GOT3 (cell line): ENCODE data around the gene TBC1D24.
"Not testable (repeated sequence)": the region's sequence is repeated elsewhere in the genome, so short reads cannot be mapped to it uniquely, and the experiment has no call there.

Experiments used
- DNase-seq: peaks from one replicate; lab custom pipeline; 2025; ENCODE audit warnings: mixed read lengths; lab: John Stamatoyannopoulos, UW

Gene TBC1D24

DNA sequence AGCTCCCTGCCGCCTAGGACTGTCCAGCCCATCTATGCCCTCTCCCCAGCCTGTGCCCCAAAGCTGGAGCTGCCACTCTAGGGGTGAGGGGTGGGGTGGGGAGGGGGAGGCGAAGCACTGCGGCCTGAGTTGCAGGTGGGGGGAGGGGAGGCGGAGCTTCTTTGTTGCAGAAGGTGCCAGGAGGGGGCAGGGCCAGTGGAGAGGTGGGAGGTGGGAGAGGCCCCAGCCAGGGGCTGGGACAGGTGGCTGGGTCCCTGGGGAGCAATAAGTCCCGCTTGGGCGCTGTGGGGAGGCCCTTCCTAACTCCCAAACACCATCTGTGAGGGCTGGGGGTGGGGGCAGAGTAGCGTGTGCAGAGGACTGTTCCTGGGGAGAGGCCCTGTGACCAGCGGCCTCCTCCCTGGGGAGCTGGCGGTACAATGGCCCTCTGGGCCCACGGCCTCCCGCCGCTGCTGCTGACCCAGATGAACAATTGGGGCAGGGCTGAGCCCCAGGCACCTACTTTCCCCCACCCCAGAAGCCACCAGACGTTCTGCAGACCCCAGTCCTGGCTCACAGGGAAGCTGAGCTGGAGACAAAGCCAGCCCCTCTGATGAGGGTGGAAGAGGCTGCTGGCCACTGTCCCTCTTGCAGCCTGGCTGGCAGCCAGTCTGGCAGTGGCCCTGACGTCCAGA is 6.1 kb upstream of the TBC1D24 start:
- no peak for DNase-seq

DNA sequence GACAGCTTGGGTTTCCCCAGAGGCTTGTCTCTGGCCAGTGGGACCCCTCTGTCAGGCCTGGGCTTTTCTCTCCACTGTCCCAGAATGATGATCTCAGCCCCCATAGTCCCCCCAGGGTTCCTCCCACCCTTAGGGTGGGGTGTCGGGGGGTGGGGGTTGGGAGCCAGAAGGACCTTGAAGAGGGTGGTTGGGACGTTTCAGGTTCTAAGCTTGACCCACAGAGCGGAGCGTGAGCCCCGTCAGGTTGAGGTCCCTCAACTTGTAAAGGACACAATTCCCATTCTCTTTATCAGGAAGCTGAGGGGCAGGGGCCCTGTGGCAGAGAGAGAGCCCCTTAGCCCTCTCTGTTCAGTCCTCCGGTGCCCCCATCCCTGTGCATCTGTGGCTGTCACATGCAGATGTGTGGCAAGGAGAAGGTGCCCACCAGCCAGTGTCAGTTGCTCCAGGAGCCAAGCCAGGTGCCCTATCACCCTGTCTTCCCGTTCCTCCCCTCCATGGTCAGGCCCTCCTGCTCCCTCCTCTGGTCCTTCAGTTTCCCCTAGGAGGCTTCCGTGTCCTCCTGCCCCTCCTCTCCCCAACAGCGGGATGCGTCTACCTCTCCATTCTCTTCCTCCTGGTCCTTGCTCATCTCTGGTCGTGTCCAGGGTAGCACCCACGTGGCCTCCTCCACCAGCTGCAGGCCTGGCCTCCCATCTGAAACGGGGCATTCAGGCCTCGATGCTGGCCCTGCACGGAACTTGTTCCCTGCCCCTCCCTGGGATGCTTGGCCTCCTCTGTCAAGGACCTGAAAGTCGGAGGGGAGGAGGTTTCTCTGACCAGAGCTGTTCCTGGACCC is 5.3 kb upstream of the TBC1D24 start:
- no peak for DNase-seq

DNA sequence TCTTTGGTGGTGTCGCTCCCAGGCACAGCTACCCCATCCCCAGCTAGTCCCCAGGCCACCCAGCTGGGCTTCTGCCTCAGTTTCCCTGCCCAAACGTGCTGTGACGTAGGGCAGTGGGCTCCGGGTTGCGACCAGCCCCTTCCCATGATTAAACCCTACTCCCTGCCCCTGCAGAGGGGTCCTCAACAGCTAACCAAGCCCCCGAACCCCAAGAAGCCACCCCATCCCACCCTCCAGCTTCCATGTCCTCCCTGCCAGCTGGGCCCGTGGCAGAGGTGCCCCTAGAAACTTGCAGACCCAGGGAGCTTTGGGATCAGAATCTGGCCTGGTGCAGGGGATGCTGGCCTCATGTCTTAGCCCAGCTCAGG is 4.7 kb upstream of the TBC1D24 start:
- no peak for DNase-seq

- DNase-seq: no peak
Observed at GRCh38 chr16:2470603-2471015, 4.3 kb upstream of the TBC1D24 start.

DNA sequence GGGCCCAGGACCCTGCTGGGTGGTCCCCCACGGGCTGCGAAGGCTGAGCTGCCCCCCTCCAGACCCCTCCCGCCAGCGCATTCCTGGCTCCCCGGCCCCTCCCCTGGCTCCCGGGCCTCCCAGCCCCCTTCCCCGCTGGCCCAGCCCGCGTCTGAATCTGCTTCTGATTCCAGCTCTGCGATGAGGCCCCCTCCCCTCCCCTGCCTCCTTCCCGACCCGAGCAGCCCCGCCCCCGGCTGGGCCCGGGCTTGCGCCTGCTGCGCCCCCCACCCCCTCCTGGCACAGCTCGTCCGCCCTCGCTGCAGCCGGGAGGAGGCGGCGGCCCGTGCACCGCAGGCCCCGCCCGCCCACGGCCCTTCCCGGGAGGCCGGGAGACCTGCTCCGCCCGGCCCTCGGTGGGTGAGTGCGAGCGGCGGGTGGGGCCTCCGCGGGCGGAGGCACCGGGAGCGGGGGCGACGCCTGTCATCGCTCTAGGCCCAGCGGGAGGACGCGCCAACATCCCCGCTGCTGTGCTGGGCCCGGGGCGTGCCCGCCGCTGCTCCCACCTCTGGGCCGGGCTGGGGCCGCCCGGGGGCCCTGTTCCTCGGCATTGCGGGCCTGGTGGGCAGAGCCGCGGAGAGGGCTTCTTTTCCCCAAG is 3.8 kb upstream of the TBC1D24 start, which contains the start of gene NTN3:
TSS of gene NTN3 (plus strand) at position 282 of the 637 bp plus-strand sequence. CDS start 405 bp downstream, outside the sequence.
- no peak for DNase-seq

DNA sequence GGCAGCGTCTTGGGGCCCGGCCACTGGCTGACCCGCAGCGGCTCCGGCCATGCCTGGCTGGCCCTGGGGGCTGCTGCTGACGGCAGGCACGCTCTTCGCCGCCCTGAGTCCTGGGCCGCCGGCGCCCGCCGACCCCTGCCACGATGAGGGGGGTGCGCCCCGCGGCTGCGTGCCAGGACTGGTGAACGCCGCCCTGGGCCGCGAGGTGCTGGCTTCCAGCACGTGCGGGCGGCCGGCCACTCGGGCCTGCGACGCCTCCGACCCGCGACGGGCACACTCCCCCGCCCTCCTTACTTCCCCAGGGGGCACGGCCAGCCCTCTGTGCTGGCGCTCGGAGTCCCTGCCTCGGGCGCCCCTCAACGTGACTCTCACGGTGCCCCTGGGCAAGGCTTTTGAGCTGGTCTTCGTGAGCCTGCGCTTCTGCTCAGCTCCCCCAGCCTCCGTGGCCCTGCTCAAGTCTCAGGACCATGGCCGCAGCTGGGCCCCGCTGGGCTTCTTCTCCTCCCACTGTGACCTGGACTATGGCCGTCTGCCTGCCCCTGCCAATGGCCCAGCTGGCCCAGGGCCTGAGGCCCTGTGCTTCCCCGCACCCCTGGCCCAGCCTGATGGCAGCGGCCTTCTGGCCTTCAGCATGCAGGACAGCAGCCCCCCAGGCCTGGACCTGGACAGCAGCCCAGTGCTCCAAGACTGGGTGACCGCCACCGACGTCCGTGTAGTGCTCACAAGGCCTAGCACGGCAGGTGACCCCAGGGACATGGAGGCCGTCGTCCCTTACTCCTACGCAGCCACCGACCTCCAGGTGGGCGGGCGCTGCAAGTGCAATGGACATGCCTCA is 3.1 kb upstream of the TBC1D24 start:
- DNase-seq: no peak

DNA sequence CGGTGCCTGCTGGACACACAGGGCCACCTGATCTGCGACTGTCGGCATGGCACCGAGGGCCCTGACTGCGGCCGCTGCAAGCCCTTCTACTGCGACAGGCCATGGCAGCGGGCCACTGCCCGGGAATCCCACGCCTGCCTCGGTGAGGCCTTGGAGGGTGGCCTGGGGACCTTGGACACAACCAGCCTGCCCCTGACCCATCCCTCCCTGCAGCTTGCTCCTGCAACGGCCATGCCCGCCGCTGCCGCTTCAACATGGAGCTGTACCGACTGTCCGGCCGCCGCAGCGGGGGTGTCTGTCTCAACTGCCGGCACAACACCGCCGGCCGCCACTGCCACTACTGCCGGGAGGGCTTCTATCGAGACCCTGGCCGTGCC is 2.5 kb upstream of the TBC1D24 start:
- no peak for DNase-seq

- no peak for DNase-seq
Observed at GRCh38 chr16:2472885-2473445, 2.0 kb upstream of the TBC1D24 start.

- DNase-seq: no peak
Observed at GRCh38 chr16:2473446-2473926, 1.4 kb upstream of the TBC1D24 start.

GRCh38 chr16:2473999-2474876 is 689 bp upstream of the TBC1D24 start:
- no peak for DNase-seq

GRCh38 chr16:2475413-2476344 is 752 bp downstream of the TBC1D24 start:
- no peak for DNase-seq

- no peak for DNase-seq
Observed at GRCh38 chr16:2476345-2476720, 1.4 kb downstream of the TBC1D24 start.

- DNase-seq: no peak
Observed at GRCh38 chr16:2476741-2477140, 1.8 kb downstream of the TBC1D24 start.

DNA sequence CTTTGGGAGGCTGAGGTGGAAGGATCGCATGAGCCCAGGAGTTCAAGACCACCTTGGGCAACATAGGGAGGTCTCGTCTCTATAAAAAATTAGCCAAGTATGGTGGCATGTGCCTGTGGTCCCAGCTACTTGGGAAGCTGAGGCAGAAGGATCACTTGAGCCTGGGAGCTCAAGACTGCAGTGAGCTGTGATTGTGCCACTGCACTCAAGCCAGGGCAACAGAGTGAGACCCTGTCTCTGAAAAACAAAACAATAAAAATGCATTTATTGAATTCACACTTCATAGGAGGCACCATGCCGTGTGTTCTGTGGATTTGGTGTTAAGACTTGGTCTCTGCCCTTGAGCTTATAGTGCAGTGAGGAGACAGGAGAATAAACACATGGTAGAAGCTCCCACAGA is 2.4 kb downstream of the TBC1D24 start:
- no peak for DNase-seq

- DNase-seq: no peak
Observed at GRCh38 chr16:2478279-2478678, 3.4 kb downstream of the TBC1D24 start.

GRCh38 chr16:2479996-2480395 is 5.1 kb downstream of the TBC1D24 start:
- DNase-seq: not testable (repeated sequence)

DNA sequence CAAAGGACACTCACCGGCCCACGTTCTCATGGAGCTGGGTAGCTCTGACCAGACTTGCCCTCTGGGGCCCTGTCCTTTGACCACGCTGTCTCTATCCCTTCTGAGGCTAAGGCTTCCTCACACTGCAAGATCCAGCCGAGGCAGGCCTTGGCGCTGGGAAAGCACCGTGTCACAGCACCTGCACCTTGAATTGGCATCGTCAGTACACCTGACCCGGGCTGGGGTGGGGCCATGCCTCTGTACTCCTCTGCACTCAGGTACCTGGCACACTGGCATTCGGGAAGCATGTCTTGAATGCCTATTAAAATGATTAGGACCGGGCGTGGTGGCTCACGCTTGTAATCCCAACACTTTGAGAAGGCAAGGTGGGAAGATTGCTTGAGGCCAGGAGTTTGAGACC is 6.0 kb downstream of the TBC1D24 start:
- no peak for DNase-seq

GRCh38 chr16:2481676-2482075 is 6.7 kb downstream of the TBC1D24 start:
- no peak for DNase-seq

DNA sequence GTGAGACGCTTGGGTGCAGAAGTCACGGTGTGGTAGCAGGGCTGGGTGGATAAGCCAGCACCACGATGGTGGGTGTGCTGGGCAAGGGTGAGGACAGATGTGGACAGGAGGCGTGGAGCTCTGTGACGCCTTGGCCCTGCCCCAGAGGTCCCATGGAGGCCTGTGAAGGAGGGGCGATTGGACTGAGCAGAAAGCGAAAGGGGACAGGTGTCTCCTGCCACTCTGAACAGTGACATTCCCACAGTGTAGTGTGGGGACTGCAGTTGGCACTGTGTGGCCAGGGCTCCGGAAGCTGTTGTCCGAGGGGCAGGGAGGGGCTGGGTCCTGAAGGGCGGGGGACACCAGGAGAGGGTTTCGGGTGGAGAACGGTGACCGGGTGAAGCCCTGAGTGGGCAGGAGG is 7.3 kb downstream of the TBC1D24 start:
- no peak for DNase-seq
